Small intestine (tissue), 7 donors: Measurements from ENCODE around the gene PAK4. TPM values are rescaled to one million over a fixed set of nuclear protein-coding genes. Genes with fewer than 3 reads are reported as not detected.

Experiments used
- DNase-seq, 2 donors: peaks; one replicate each; pipeline versions ENCODE4 v3.0.0 to v3.0.0-alpha.2; 2013
- FAIRE-seq: peaks from 2 replicates; lab custom pipeline; 2012; peaks lifted over from hg19 to GRCh38; lab: Jason Lieb, UNC
- H3K27ac ChIP-seq, 3 donors: one replicate each; pipeline ENCODE4 v1.5.1; 2013; ENCODE audit warnings: low read length in 2 of 3, mild to moderate bottlenecking in 2 of 3, control low read depth in 1 of 3, inconsistent platforms in 1 of 3, low read depth in 1 of 3, moderate library complexity in 1 of 3
- H3K27me3 ChIP-seq, 3 donors: one replicate each; pipeline ENCODE4 v1.6.1; 2013; ENCODE audit warnings: low read length in 3 of 3, inconsistent platforms in 1 of 3; ENCODE audit not compliant: control insufficient read depth in 3 of 3, insufficient read depth in 3 of 3
- H3K36me3 ChIP-seq, 3 donors: one replicate each; pipeline ENCODE4 v1.6.1; 2013; ENCODE audit warnings: low read length in 3 of 3, inconsistent platforms in 1 of 3, low read depth in 1 of 3, mild to moderate bottlenecking in 1 of 3, moderate library complexity in 1 of 3; ENCODE audit not compliant: control insufficient read depth in 3 of 3, insufficient read depth in 2 of 3
- H3K4me1 ChIP-seq, 3 donors: one replicate each; pipeline ENCODE4 v1.6.1; 2013; ENCODE audit warnings: low read length in 2 of 3, inconsistent platforms in 1 of 3, low read depth in 1 of 3, mild to moderate bottlenecking in 1 of 3, moderate library complexity in 1 of 3; ENCODE audit not compliant: control insufficient read depth in 3 of 3, insufficient read depth in 2 of 3
- H3K4me3 ChIP-seq, 3 donors: one replicate each; pipeline ENCODE4 v1.5.1; 2013; ENCODE audit warnings: low read length in 3 of 3, control low read depth in 1 of 3, inconsistent platforms in 1 of 3, low read depth in 1 of 3, mild to moderate bottlenecking in 1 of 3, moderate library complexity in 1 of 3
- H3K9me3 ChIP-seq, 2 donors: one replicate each; pipeline ENCODE4 v1.6.1; 2013; ENCODE audit warnings: low read depth in 1 of 2, low read length in 1 of 2; ENCODE audit not compliant: control insufficient read depth in 2 of 2, insufficient read depth in 1 of 2
- WGBS, 3 donors: extraction: QIAGEN DNeasy Blood & Tissue Kit; methylation state at CpG; one replicate each; pipeline ENCODE4 v1.1.7; 2013; 5-methylcytosine and 5-hydroxymethylcytosine counted together
- polyA plus RNA-seq, 4 donors: library from polyadenylated mRNA; stranded (reverse) in 3 of 4; unstranded in 1 of 4; fragments of 200-250 nt in 3 of 4; fragments of 120-200 nt in 1 of 4; gene quantifications; one replicate each; pipeline versions ENCODE4 v1.2.1 to v1.2.3, GENCODE V29; 2013
- donor health status: healthy with polysubstance abuse.
- donor health status: control.
- donor health status: control.
- donor health status: Bipolar disorder and iron deficiency.
- donor health status: healthy.

The PAK4 gene
- polyA plus RNA-seq, 4 donors = 34.6 to 73.4 (median 54.2) TPM

GRCh38 chr19:39157275-39157996 lies 31.9 kb downstream of the PAK4 start:
- FAIRE-seq = no peak
- Histone ChIP-seq H3K27ac (no peak overlapping the region), H3K4me3 (no peak overlapping the region)

GRCh38 chr19:39157997-39158389 lies 32.4 kb downstream of the PAK4 start:
- Histone ChIP-seq H3K36me3 (peaks cover 2 to 75% (median 3%) of the 10 kb centered on the region in 3 donors), H3K4me3 (no peak overlapping the region), H3K9me3 (no peaks in the 10 kb centered on the region), H3K27ac (no peak overlapping the region), H3K4me1 (peaks cover 0 to 55% (median 5%) of the 10 kb centered on the region in 3 donors), H3K27me3 (no peaks in the 10 kb centered on the region)
- WGBS, 3 donors = 93 to 95% (median 94%) methylated on average over 15 of the region's 15 CpGs
- FAIRE-seq = no peak
- DNase-seq = no peak

More at GRCh38 chr19:39157275-39157996, 31.9 kb downstream of the PAK4 start:
- H3K36me3 ChIP-seq = peaks cover 0 to 70% (median 3%) of the 10 kb centered on the region in 3 donors
- no peaks in the 10 kb centered on the region for H3K27me3 ChIP-seq
- H3K9me3 ChIP-seq = no peaks in the 10 kb centered on the region
- peak in 1 of 2 donors; percentile 41 for DNase-seq
- WGBS, 3 donors = 68 to 87% (median 82%) methylated on average over 22 to 23 of the region's 23 CpGs
- H3K4me1 ChIP-seq = peaks cover 0 to 55% (median 5%) of the 10 kb centered on the region in 3 donors

- Histone ChIP-seq H3K4me3 (no peak overlapping the region), H3K4me1 (peaks cover 0 to 53% (median 5%) of the 10 kb centered on the region in 3 donors), H3K9me3 (no peaks in the 10 kb centered on the region), H3K27ac (no peak overlapping the region), H3K27me3 (no peaks in the 10 kb centered on the region), H3K36me3 (peaks cover 2 to 75% (median 3%) of the 10 kb centered on the region in 3 donors)
- DNase-seq (peak in 1 of 2 donors; percentile 51), FAIRE-seq (no peak)
- WGBS, 3 donors = 66 to 82% (median 81%) methylated on average over 12 of the region's 12 CpGs
Observed at GRCh38 chr19:39158646-39159260, 33.2 kb downstream of the PAK4 start.

- H3K4me3 ChIP-seq = no peak overlapping the region
- DNase-seq (no peak), FAIRE-seq (no peak)
- WGBS, 3 donors = 43 to 75% (median 66%) methylated on average over 8 of the region's 8 CpGs
- H3K4me1 ChIP-seq = peaks cover 0 to 41% (median 5%) of the 10 kb centered on the region in 3 donors
- H3K36me3 ChIP-seq = peaks cover 2 to 75% (median 3%) of the 10 kb centered on the region in 3 donors
- H3K9me3 ChIP-seq = no peaks in the 10 kb centered on the region
- H3K27me3 ChIP-seq = no peaks in the 10 kb centered on the region
- H3K27ac ChIP-seq = no peak overlapping the region
Observed at GRCh38 chr19:39160523-39160861, 34.9 kb downstream of the PAK4 start.

- H3K27me3 ChIP-seq = no peaks in the 10 kb centered on the region
- H3K27ac ChIP-seq = no peak overlapping the region
- H3K4me3 ChIP-seq = no peak overlapping the region
- H3K36me3 ChIP-seq = peaks cover 2 to 72% (median 3%) of the 10 kb centered on the region in 3 donors
- H3K4me1 ChIP-seq = peaks cover 0 to 35% (median 4%) of the 10 kb centered on the region in 3 donors
- H3K9me3 ChIP-seq = no peaks in the 10 kb centered on the region
- FAIRE-seq (no peak), DNase-seq (no peak)
- 87 to 90% (median 88%) methylated on average over 20 to 21 of the region's 21 CpGs for WGBS, 3 donors
Observed at GRCh38 chr19:39160889-39161672, 35.5 kb downstream of the PAK4 start.

- H3K27ac ChIP-seq = no peak overlapping the region
- peaks cover 0 to 34% (median 0%) of the 10 kb centered on the region in 3 donors for H3K4me1 ChIP-seq
- DNase-seq (no peak), FAIRE-seq (no peak)
- H3K4me3 ChIP-seq = no peak overlapping the region
- no peaks in the 10 kb centered on the region for H3K9me3 ChIP-seq
- H3K36me3 ChIP-seq = peaks cover 2 to 62% (median 3%) of the 10 kb centered on the region in 3 donors
- H3K27me3 ChIP-seq = no peaks in the 10 kb centered on the region
- WGBS, 3 donors = 79 to 86% (median 85%) methylated on average over 15 of the region's 15 CpGs
Observed at GRCh38 chr19:39162441-39163043, 37.0 kb downstream of the PAK4 start.

- no peaks in the 10 kb centered on the region for H3K27me3 ChIP-seq
- whole genome bisulfite sequencing, 3 donors = 69 to 81% (median 70%) methylated on average over 9 of the region's 9 CpGs
- no peak overlapping the region for H3K27ac ChIP-seq
- no peak overlapping the region for H3K4me3 ChIP-seq
- DNase-seq (no peak), FAIRE-seq (no peak)
- no peaks in the 10 kb centered on the region for H3K9me3 ChIP-seq
- peaks cover 0 to 24% (median 0%) of the 10 kb centered on the region in 3 donors for H3K4me1 ChIP-seq
- H3K36me3 ChIP-seq = peaks cover 2 to 68% (median 5%) of the 10 kb centered on the region in 3 donors
Observed at GRCh38 chr19:39163621-39164020, 38.0 kb downstream of the PAK4 start.

- peaks cover 2 to 68% (median 5%) of the 10 kb centered on the region in 3 donors for H3K36me3 ChIP-seq
- H3K4me1 ChIP-seq = peaks cover 0 to 18% (median 0%) of the 10 kb centered on the region in 3 donors
- WGBS, 3 donors = 89 to 91% (median 91%) methylated on average over 6 of the region's 6 CpGs
- no peaks in the 10 kb centered on the region for H3K9me3 ChIP-seq
- H3K27me3 ChIP-seq = no peaks in the 10 kb centered on the region
- no peak overlapping the region for H3K27ac ChIP-seq
- FAIRE-seq (no peak), DNase-seq (no peak)
- H3K4me3 ChIP-seq = no peak overlapping the region
Observed at GRCh38 chr19:39164289-39164688, 38.7 kb downstream of the PAK4 start.
